HepG2 (cell line): ENCODE data around the gene RNF213. TPM values are rescaled to one million over a fixed set of nuclear protein-coding genes. Genes with fewer than 3 reads are reported as not detected.

Experiments
- ATAC-seq: fragments of 200-7000 bp; cut with Tn5 transposase; 3 replicates; pipeline ENCODE4 v1.9.1; 2020; ENCODE audit warnings: mild to moderate bottlenecking, moderate library complexity
- BruUV-seq: library from RNA; stranded (reverse); fragments of 400-500 nt; replicated peaks from 2 replicates; lab custom pipeline; 2021; lab: Mats Ljungman, UMichigan
- CTCF ChIA-PET: fragments of 300-600 bp; formaldehyde crosslinking; extraction: SDS; loops from one replicate; lab custom pipeline; 2021; ENCODE audit warnings: low total read pairs, inconsistent platforms, low intra/inter-chr PET ratio; lab: Yijun Ruan, JAX
- POLR2A ChIA-PET: fragments of 350-600 bp; sonication (Branson Sonifier 250); formaldehyde crosslinking; loops from one replicate; lab custom pipeline; 2020; ENCODE audit warnings: antibody characterized with exemption, inconsistent platforms; lab: Yijun Ruan, JAX
- DNase-seq: peaks from one replicate; pipeline ENCODE4 v3.0.0-alpha.2; 2015; ENCODE audit warnings: low spot score
- FAIRE-seq: peaks from 3 replicates; lab custom pipeline; 2011; peaks lifted over from hg19 to GRCh38; lab: Jason Lieb, UNC
- H2AFZ ChIP-seq: one replicate; pipeline ENCODE4 v1.6.1; 2011; ENCODE audit warnings: low read length, inconsistent platforms
- H3K27ac ChIP-seq: fragments of 300-600 bp; 3 replicates; pipeline ENCODE4 v1.8.0; 2011; ENCODE audit warnings: mixed run types, mild to moderate bottlenecking, mixed read lengths, low read length, inconsistent platforms; ENCODE audit not compliant: insufficient read depth; ENCODE audit errors: extremely low read length
- H3K27me3 ChIP-seq, 2 experiments: fragments of 200-600 bp in 1 of 2; 2 replicates in 1 of 2; 3 replicates in 1 of 2; pipeline versions ENCODE4 v1.6.0 to v1.8.0; 2011; ENCODE audit warnings: low read length in 2 of 2, mild to moderate bottlenecking in 2 of 2, moderate library complexity in 2 of 2, inconsistent platforms in 1 of 2; ENCODE audit not compliant: insufficient read depth in 2 of 2, control insufficient read depth in 1 of 2
- H3K36me3 ChIP-seq, 2 experiments: fragments of 200-600 bp in 1 of 2; replicated peaks in 1 of 2; 2 replicates in 1 of 2; 3 replicates in 1 of 2; pipeline versions ENCODE4 v1.5.1 to v1.8.0; 2011; ENCODE audit warnings: low read length in 2 of 2, inconsistent platforms in 1 of 2; ENCODE audit not compliant: insufficient read depth in 2 of 2, control insufficient read depth in 1 of 2
- H3K4me1 ChIP-seq: 2 replicates; pipeline ENCODE4 v1.5.1; 2012; ENCODE audit warnings: low read length, inconsistent platforms; ENCODE audit not compliant: insufficient read depth
- H3K4me2 ChIP-seq: 2 replicates; pipeline ENCODE4 v1.6.0; 2011; ENCODE audit warnings: low read depth, low read length, inconsistent platforms
- H3K4me3 ChIP-seq, 3 experiments: fragments of 200-600 bp in 1 of 3; sonication (generic), shearing (Covaris generic) in 1 of 3; replicated peaks in 1 of 3; 2 replicates each; pipeline ENCODE4 v1.5.1; 2011 to 2016; ENCODE audit warnings: low read length in 3 of 3, inconsistent platforms in 2 of 3, low read depth in 2 of 3, mild to moderate bottlenecking in 2 of 3, control low read depth in 1 of 3, mixed read lengths in 1 of 3; ENCODE audit not compliant: insufficient read depth in 1 of 3
- H3K79me2 ChIP-seq: one replicate; pipeline ENCODE4 v1.6.1; 2011; ENCODE audit warnings: low read length, inconsistent platforms; ENCODE audit not compliant: insufficient read depth
- H3K9ac ChIP-seq: 2 replicates; pipeline ENCODE4 v1.6.0; 2011; ENCODE audit warnings: mild to moderate bottlenecking, low read depth, low read length, inconsistent platforms; ENCODE audit not compliant: insufficient read depth
- H3K9me3 ChIP-seq: 2 replicates; pipeline ENCODE4 v1.5.1; 2012; ENCODE audit warnings: mild to moderate bottlenecking, low read length
- H4K20me1 ChIP-seq: 2 replicates; pipeline ENCODE4 v1.6.0; 2011; ENCODE audit warnings: inconsistent platforms, mild to moderate bottlenecking, low read length, moderate library complexity; ENCODE audit not compliant: insufficient read depth
- AGO2 ChIP-seq: fragments of 200-400 bp; formaldehyde crosslinking; optimal IDR thresholded peaks from 2 replicates; pipeline ENCODE3; 2017; ENCODE audit warnings: mild to moderate bottlenecking, low read depth, low read length, moderate library complexity
- ZFP62 ChIP-seq: sonication (generic); formaldehyde crosslinking; IDR thresholded peaks from 2 replicates; pipeline ENCODE4 v1.4.0; 2020; ENCODE audit warnings: missing genetic modification reagents
- ZNF354B ChIP-seq: sonication (generic); formaldehyde crosslinking; IDR thresholded peaks from 2 replicates; pipeline ENCODE4 v1.8.0; 2022; ENCODE audit warnings: mild to moderate bottlenecking, missing genetic modification reagents
- ZNF468 ChIP-seq: sonication (generic); formaldehyde crosslinking; IDR thresholded peaks from 2 replicates; pipeline ENCODE4 v1.8.0; 2022; ENCODE audit warnings: mild to moderate bottlenecking, moderate library complexity, missing genetic modification reagents
- ZNF556 ChIP-seq: sonication (generic); formaldehyde crosslinking; IDR thresholded peaks from 2 replicates; pipeline ENCODE4 v1.4.0; 2020; ENCODE audit warnings: mild to moderate bottlenecking, missing genetic modification reagents, borderline replicate concordance
- WGBS: methylation state at CpG from one replicate; pipeline ENCODE4 v1.1.6; 2017; ENCODE audit warnings: low lambda C conversion rate; 5-methylcytosine and 5-hydroxymethylcytosine counted together
- in situ Hi-C: cut with HindIII; loops from 2 replicates; pipeline ENCODE4 v1.10.0; 2017; ENCODE audit warnings: low pct_unique_long_range_greater_than_20kb; ENCODE audit not compliant: extremely low pct_ligation_motif_present
- intact Hi-C: fragments of 100-400 bp; cut with micrococcal nuclease; formaldehyde crosslinking; loops from one replicate; pipeline ENCODE4 v1.10.0; 2022; ENCODE audit not compliant: unreplicated experiment
- polyA plus RNA-seq, 8 experiments: library from polyadenylated mRNA; depleted of rRNA in 3 of 8; stranded (reverse) in 7 of 8; unstranded in 1 of 8; fragments of >200 nt; fragmentation: Illumina TruSeq in 4 of 8; extraction: Trizol in 4 of 8; gene quantifications; 2 replicates each; pipeline versions ENCODE4 v1.2.1 to v1.2.3, GENCODE V29; 2011 to 2016; ENCODE audit warnings: low read depth in 4 of 8, missing spikeins in 1 of 8, mixed read lengths in 1 of 8; ENCODE audit not compliant: insufficient read depth in 1 of 8
- total RNA-seq, 5 experiments: library from RNA; depleted of rRNA; stranded (reverse); fragments of >200 nt; fragmentation: Illumina TruSeq; extraction: Trizol; gene quantifications; 2 replicates each; pipeline ENCODE4 v1.2.3, GENCODE V29; 2016; ENCODE audit warnings: low read depth in 1 of 5

Gene RNF213
- total and polyA plus RNA-seq, 2 of the 13 experiments (the other 11 are each of a cell fraction or from before 2014, with no cell fraction given): 38.6 to 38.7 TPM

- in situ Hi-C loops (no loop called here), intact Hi-C loops (loop anchor here (1.0 kb wide), 1 partner anchor 23 kb away; no protein-coding TSS in a partner anchor)
- Histone ChIP-seq H3K4me2 (no peak overlapping the region), H3K4me1 (no peaks in the 10 kb centered on the region), H3K79me2 (no peaks in the 10 kb centered on the region), H4K20me1 (no peaks in the 10 kb centered on the region), H3K27ac (no peak overlapping the region), H2AFZ (no peak overlapping the region), H3K36me3 (peaks cover 32 to 75% of the 10 kb centered on the region in 2 experiments), H3K9ac (no peak overlapping the region), H3K27me3 (no peaks in the 10 kb centered on the region), H3K9me3 (no peaks in the 10 kb centered on the region), H3K4me3 (no peak overlapping the region)
- no TSS peak for BruUV-seq
- DNase-seq (no peak), ATAC-seq (no peak; the same call in 1 of the 3 replicates), FAIRE-seq (no peak)
- POLR2A ChIA-PET: interaction anchor here (1.0 kb wide), 1 partner anchor 76 kb away, joined by 4 read pairs; no protein-coding TSS in a partner anchor
- TF ChIP-seq AGO2: peak; percentile 21
- TF ChIP-seq ZNF354B (CRISPR knock-in tag): no peak
- CTCF ChIA-PET: no interaction called here
- 99% methylated on average over 20 of the region's 36 CpGs for WGBS
Measured at GRCh38 chr17:80339731-80340456, 79.2 kb downstream of the RNF213 start.

- POLR2A ChIA-PET: no interaction called here
Measured at GRCh38 chr17:80345321-80345720, 84.7 kb downstream of the RNF213 start.

More at GRCh38 chr17:80345321-80345720, 84.7 kb downstream of the RNF213 start:
- TF ChIP-seq ZNF468 (CRISPR knock-in tag): no peak
- TF ChIP-seq ZFP62 (CRISPR knock-in tag): no peak
- TF ChIP-seq ZNF556 (CRISPR knock-in tag): no peak
- no peaks in the 10 kb centered on the region for H3K4me1 ChIP-seq
- FAIRE-seq (no peak), ATAC-seq (no peak), DNase-seq (no peak)
- 98% methylated on average over 15 of the region's 15 CpGs for WGBS
- no peak overlapping the region for H3K4me2 ChIP-seq
- peaks cover 39 to 74% of the 10 kb centered on the region in 2 experiments for H3K36me3 ChIP-seq
- H3K27ac ChIP-seq: no peak overlapping the region
- H3K4me3 ChIP-seq: no peak overlapping the region
- no TSS peak for BruUV-seq
- no peaks in the 10 kb centered on the region for H3K27me3 ChIP-seq
- H2AFZ ChIP-seq: no peak overlapping the region
- no peaks in the 10 kb centered on the region for H4K20me1 ChIP-seq
- intact Hi-C loops (no loop called here), in situ Hi-C loops (no loop called here)
- CTCF ChIA-PET: no interaction called here
- no peak overlapping the region for H3K9ac ChIP-seq
- H3K79me2 ChIP-seq: no peaks in the 10 kb centered on the region
- H3K9me3 ChIP-seq: no peaks in the 10 kb centered on the region
